ENCODE results near the gene ARID2. TPM values are rescaled to one million over a fixed set of nuclear protein-coding genes. Genes with fewer than 3 reads are reported as not detected.

Gene ARID2
- total and polyA plus RNA-seq, 9 of the 15 experiments (the other 6 are each of a cell fraction or from before 2014, with no cell fraction given): 13.4 to 41.6 (median 29.4) TPM

DNA sequence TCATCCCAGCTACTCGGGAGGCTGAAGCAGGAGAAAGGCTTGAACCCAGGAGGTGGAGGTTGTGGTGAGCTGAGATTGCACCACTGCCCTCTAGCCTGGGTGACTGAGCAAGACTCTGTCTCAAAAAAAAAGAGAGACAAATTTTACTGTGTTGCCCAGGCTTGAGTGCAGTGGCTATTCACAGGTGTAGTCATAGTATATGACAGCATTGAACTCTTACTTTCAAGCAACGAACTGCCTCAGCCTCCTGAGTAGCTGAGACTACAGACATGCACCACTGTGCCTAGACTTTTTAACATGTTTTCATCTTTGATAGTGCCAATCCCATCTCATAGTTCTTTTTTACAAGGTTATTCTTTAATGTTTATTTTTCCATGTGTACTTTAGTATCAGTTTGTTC is 13.7 kb downstream of the ARID2 start:
- Histone ChIP-seq H3K4me1 (replicated peaks in 1 of 2; ENCODE audit: control insufficient read depth in 2 of 2, insufficient read depth in 2 of 2, low read length in 2 of 2) (peaks cover 0 to 4% of the 10 kb centered on the region in 2 experiments; a peak in 1 of 5 replicates), H3K36me3 (ENCODE audit: control insufficient read depth, insufficient read depth, low read length) (peaks cover 35% of the 10 kb centered on the region), H3K79me2 (ENCODE audit: control insufficient read depth, insufficient read depth, low read length) (peaks cover 97% of the 10 kb centered on the region), H3K9ac (ENCODE audit: insufficient read depth in 1 of 2, low read depth in 2 of 2, low read length in 2 of 2) (no peak overlapping the region), H3K4me3 (no peak overlapping the region), H3K9me3 (replicated peaks; ENCODE audit: control insufficient read depth, insufficient read depth, low read depth, low read length) (0 out of 2 replicates have a peak, but pooled peaks cover 1% of the 10 kb centered on the region), H3K9me1 (ENCODE audit: control insufficient read depth, insufficient read depth, low read length) (no peaks in the 10 kb centered on the region), H3K27ac (ENCODE audit: extremely low read depth, low read depth, low read length) (no peak overlapping the region), H3K27me3 (ENCODE audit: control insufficient read depth in 2 of 2, insufficient read depth in 2 of 2, low read length in 2 of 2) (no peaks in the 10 kb centered on the region), H2AFZ (ENCODE audit: low read depth, low read length) (no peak overlapping the region), H3K4me2 (ENCODE audit: insufficient read depth, low read length) (no peak overlapping the region), H4K20me1 (replicated peaks; ENCODE audit: control insufficient read depth, insufficient read depth, low read length) (no peaks in the 10 kb centered on the region)
- TF ChIP-seq ZNF12 (CRISPR knock-in tag; IDR thresholded peaks at IDR 0.05) (no peak), STAG1 (CRISPR knock-in tag; IDR thresholded peaks at IDR 0.05; ENCODE audit: borderline replicate concordance) (no peak), NFE2 (IDR thresholded peaks at IDR 0.05; ENCODE audit: low read depth) (no peak), MEF2D (tag; conservative IDR thresholded peaks at IDR 0.05; ENCODE audit: low read depth) (no peak), POU5F1 (IDR thresholded peaks at IDR 0.05; ENCODE audit: borderline replicate concordance, low read depth, low read length, partially characterized antibody) (no peak), SETDB1 (IDR thresholded peaks at IDR 0.05; ENCODE audit: low read length) (no peak), NFATC3 (IDR thresholded peaks at IDR 0.05) (no peak)
- TF ChIP-seq, protein P1, sequence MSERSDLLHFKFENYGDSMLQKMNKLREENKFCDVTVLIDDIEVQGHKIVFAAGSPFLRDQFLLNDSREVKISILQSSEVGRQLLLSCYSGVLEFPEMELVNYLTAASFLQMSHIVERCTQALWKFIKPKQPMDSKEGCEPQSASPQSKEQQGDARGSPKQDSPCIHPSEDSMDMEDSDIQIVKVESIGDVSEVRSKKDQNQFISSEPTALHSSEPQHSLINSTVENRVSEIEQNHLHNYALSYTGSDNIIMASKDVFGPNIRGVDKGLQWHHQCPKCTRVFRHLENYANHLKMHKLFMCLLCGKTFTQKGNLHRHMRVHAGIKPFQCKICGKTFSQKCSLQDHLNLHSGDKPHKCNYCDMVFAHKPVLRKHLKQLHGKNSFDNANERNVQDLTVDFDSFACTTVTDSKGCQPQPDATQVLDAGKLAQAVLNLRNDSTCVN (CRISPR knock-in tag; IDR thresholded peaks at IDR 0.05): no peak
- BruUV-seq (replicated peaks): no TSS peak
- DNase-seq (ENCODE audit: extremely low read depth in 1 of 4, low spot score in 3 of 4): no peak
- 80% methylated on average over 2 of the region's 2 CpGs for WGBS (ENCODE audit: insufficient coverage, low coverage, missing lambda C conversion rate)
- no peak for FAIRE-seq
- intact Hi-C loops (cut with micrococcal nuclease): no loop called here
- POLR2A ChIA-PET: interaction anchor here (0.9 to 1.1 kb wide), 2 partner anchors 16 to 18 kb away, joined by 3 read pairs; no protein-coding TSS in a partner anchor
- in situ Hi-C loops (cut with MboI): no loop called here
- no peak; the same call in 2 of the 3 replicates for ATAC-seq
- CTCF ChIA-PET (ENCODE audit: low intra/inter-chr PET ratio): no interaction called here
